ENCODE data around the gene LARGE1. TPM values are rescaled to one million over a fixed set of nuclear protein-coding genes. Genes with fewer than 3 reads are reported as not detected.

Gene LARGE1
- total RNA-seq (2022; extraction: Qiagen RNA extraction; ENCODE audit: low read depth), result 3.4 to 4.7 TPM (median 4.1 TPM) in 5 replicates

GRCh38 chr22:33920197-33920540 is at the start of gene LARGE1:
Gene LARGE1, minus strand, starts transcription at chr22:33920476.

All from A549 treated with CpdA at 1 μM for 4 hours (cell line).